ENCODE measurements around the gene LAMA2.

LAMA2 gene

GRCh38 chr6:128903715-128904114, 20.8 kb downstream of the LAMA2 start:
- no peak for DNase-seq

DNA sequence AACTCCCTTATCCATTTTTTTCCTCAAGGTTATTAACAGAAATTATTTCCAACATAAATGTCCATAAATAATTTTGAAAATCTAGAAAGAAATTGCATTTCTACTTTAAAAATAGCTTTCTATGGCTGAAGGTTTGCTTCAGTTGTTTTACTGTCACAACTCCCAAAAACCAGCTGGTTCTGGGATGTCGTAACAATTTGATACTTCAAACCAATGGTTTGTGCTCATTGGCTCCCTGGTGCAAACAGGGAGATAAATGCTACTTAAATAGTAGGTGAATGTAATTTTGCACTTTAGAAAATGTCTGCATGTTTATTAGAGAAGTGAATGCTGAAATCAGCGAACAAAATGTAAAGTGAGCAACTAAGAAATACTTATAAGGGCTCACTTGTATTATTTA, 31.1 kb downstream of the LAMA2 start:
- no peak for DNase-seq

- no peak for DNase-seq
Observed at GRCh38 chr6:128918886-128919285, 35.9 kb downstream of the LAMA2 start.

GRCh38 chr6:128919412-128920180, 36.7 kb downstream of the LAMA2 start:
- no peak for DNase-seq

DNA sequence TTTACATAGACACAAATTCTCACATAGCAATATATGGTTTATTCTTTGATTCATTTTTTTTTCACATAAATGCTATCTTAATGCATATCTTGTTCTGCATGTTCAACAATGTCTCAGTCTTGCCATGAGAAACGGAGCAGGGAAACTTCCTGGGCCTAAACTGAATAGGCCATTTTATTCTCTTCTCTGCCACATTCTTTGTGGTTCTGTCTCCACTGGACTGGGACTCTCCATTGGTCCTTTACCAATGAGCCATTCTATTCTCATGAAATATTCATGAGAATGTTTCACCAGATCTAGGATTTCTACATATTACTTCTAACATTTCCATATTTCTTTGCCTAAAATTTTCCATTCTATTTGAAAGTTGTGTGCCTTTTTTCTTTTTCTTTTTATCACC, 42.8 kb downstream of the LAMA2 start:
- DNase-seq: no peak

GRCh38 chr6:128929869-128930268, 46.9 kb downstream of the LAMA2 start:
- DNase-seq: no peak

GRCh38 chr6:128930321-128930720, 47.4 kb downstream of the LAMA2 start:
- no peak for DNase-seq

GRCh38 chr6:128932061-128932460, 49.1 kb downstream of the LAMA2 start:
- DNase-seq: no peak

DNA sequence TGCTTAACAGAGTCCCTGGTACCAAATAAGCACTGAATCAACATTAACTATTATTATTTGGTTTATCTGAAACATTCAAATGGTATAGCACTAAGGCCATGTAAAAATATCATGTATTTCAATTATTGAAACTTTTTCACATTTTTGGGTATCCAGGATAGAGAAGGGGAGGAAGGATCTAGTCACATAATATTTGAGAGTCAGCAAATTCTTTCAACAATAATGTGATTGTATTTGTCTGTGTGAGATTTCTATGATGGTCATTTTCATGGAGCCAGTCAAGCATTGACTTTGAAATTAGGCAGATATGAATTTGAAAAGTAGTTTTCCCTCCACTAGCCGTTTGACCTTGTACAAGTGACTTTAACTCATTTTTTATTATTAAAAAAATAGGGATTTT, 67.9 kb downstream of the LAMA2 start:
- DNase-seq: no peak

GRCh38 chr6:128952902-128953301, 70.0 kb downstream of the LAMA2 start:
- DNase-seq: no peak

- DNase-seq: no peak
Observed at GRCh38 chr6:128954308-128955043, 71.5 kb downstream of the LAMA2 start.

- no peak for DNase-seq
Observed at GRCh38 chr6:128963561-128963960, 80.6 kb downstream of the LAMA2 start.

- no peak for DNase-seq
Observed at GRCh38 chr6:128964233-128964755, 81.4 kb downstream of the LAMA2 start.

GRCh38 chr6:128964771-128965170, 81.8 kb downstream of the LAMA2 start:
- DNase-seq: no peak

DNA sequence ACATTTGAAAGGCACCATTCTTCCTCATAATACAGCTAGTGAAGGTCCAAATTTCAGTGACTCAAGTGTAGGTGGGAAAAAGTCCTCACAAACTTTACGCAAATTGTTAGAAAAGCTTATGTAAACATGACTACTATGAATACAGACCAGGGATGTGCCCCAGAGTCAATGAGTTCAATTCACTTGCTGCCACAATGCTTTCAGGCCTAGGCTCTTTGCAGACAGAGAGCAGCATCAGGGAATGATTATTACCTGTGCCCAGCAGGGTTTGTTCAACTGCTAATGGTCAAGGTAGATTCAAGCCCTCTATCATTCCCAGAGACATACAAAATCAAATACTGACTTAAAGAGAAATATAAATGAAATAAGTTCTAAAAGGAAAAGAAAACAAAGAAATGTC, 84.0 kb downstream of the LAMA2 start:
- DNase-seq: no peak

DNA sequence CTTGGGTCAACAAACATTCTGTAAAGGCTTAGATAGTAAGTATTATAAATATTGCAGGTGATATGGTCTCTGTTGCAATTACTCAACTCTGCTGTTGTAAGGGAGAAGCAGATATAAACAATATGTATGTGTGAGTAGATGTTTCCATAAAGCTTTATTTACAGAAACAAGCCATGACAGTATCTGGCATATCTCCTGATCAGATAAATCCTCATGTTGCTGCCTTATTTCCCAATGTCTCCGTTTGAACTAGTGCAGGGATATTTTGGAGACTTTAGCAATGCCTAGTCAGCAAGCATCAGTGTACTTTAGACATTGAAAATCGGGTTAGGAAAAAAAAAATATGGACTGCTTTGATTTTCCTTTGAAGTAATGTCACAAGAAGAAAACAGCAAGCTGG, 96.1 kb downstream of the LAMA2 start:
- DNase-seq: no peak

- DNase-seq: no peak
Observed at GRCh38 chr6:128981716-128982115, 98.8 kb downstream of the LAMA2 start.

- DNase-seq: no peak
Observed at GRCh38 chr6:128990360-128990759, 107.4 kb downstream of the LAMA2 start.

GRCh38 chr6:128990915-128991314, 108.0 kb downstream of the LAMA2 start:
- DNase-seq: no peak

- no peak for DNase-seq
Observed at GRCh38 chr6:128993166-128993565, 110.2 kb downstream of the LAMA2 start.

- no peak for DNase-seq
Observed at GRCh38 chr6:128997880-128998279, 114.9 kb downstream of the LAMA2 start.

DNA sequence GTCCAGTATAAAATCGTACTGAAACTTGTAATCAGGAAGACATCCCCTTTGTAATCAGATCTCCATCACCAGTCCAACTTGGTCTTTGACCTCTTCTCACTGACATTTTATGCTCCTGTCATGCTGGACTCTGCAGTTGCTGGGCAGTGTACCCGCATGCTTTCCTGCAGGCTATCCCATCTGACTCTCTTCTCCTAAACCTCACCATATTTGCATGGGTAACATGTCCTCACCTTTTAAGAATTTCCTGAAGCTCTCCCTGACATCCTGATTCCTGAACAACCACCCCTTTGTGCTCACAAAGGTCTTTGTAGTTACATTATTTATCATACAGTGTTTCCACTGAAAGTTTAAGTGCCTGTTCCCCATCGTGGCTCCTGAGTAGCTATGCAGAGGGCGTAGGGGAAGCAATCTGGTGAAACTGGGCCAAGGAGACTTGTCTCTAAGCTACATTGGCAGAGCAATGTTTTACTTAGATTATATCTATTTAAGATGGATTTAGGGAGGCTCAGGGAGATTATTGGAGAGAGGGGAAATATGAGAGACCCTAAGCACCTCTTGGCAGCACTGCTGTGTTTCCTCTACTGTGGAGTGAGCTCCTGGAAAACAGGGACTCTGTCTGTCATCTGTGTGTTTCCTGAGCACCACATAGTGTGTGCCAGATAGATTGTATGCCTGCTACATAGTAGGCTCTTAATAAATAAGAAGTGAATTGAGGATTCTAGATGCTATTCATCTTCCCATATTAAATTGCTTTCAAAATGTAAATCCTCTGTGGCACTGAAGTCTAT, 124.0 kb downstream of the LAMA2 start:
- DNase-seq: no peak

DNA sequence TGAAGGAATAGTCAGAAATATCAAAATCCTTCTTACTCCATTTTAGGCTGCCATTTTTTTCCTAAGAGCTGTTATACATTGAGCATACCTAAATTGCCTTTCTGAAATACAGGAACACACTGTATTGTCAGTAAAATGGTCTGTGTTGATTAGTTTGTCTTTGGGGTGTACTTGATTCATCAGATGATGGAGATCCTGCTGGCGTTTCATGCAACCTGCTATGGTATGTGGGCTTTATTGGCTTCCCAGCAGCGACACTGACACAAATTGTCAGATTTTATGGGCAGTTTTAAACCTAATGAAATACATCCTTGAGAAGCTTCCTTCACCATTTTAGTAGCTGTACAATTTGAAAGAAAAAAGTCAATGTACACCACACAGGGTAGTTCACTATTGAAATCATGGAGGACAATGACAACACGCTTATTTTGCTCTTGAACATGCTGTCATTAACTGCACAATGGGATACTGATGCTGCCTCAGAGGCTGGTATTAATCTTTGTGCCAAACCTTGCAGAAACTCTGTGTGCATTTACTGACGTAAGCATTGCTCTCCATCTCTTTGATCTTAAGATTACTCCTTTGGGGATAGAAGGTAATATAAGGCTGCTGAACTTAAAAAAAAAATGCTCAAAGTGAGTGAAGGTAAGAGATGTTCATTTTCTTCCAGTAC, 124.9 kb downstream of the LAMA2 start:
- DNase-seq: no peak

All from NCI-H2107 (cell line).